Fibroblast of villous mesenchyme (primary cell): Measurements from ENCODE around the gene PARP4. TPM values are rescaled to one million over a fixed set of nuclear protein-coding genes. Genes with fewer than 3 reads are reported as not detected.

Source experiments
- DNase-seq: peaks from one replicate; pipeline ENCODE4 v3.0.0-alpha.2; 2010; ENCODE audit warnings: low read depth
- H3K4me3 ChIP-seq: 2 replicates; pipeline ENCODE4 v1.5.1; 2011; ENCODE audit warnings: low read depth, mild to moderate bottlenecking, low read length
- total RNA-seq: library from RNA; depleted of rRNA; stranded (reverse); fragments of >200 nt; gene quantifications from 2 replicates; pipeline ENCODE4 v1.2.3, GENCODE V29; 2012
- TF ChIP-seq, protein P1 (sequence below): IDR thresholded peaks from 2 replicates; pipeline ENCODE4 v1.5.1; 2012; ENCODE audit warnings: low read depth, mild to moderate bottlenecking, low read length; ENCODE audit not compliant: insufficient read depth

PARP4 gene
- total RNA-seq, 1 donor = 50.5 TPM

DNA sequence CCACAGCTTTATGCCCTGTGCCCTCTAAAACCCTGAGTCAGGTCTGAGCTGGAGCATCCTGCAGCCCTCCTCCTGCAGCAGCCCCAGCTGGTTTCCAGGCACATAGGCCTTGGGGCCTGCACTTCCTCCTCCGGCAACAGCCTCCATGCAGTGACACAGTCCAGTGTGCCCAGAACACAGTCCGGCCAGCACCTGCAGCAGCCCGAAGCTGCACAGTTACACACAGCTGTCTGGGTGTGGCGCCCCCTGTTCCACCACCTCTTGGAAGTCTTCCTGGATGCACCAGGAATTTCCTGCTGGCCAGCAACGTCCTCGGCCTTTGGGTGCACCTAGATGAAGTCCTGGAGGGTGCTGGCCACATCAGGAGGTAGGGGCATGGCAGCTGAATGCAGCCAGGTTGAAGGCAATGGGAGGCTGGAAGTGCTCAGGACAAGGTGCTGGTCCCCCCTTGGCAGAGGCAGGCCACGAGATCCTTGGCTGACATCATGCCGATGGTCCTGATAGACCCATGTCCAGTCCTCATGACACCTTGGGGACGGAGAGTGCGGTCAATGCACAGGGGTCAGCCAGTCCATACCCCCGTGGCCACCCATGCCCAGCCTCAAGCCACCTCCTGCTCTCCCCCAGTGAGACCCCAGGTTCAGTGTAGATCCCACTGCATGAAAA, 27.1 kb upstream of the PARP4 start:
- TF ChIP-seq, protein P1, sequence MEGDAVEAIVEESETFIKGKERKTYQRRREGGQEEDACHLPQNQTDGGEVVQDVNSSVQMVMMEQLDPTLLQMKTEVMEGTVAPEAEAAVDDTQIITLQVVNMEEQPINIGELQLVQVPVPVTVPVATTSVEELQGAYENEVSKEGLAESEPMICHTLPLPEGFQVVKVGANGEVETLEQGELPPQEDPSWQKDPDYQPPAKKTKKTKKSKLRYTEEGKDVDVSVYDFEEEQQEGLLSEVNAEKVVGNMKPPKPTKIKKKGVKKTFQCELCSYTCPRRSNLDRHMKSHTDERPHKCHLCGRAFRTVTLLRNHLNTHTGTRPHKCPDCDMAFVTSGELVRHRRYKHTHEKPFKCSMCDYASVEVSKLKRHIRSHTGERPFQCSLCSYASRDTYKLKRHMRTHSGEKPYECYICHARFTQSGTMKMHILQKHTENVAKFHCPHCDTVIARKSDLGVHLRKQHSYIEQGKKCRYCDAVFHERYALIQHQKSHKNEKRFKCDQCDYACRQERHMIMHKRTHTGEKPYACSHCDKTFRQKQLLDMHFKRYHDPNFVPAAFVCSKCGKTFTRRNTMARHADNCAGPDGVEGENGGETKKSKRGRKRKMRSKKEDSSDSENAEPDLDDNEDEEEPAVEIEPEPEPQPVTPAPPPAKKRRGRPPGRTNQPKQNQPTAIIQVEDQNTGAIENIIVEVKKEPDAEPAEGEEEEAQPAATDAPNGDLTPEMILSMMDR = no peak
- no peak overlapping the region for H3K4me3 ChIP-seq
- DNase-seq = no peak

DNA sequence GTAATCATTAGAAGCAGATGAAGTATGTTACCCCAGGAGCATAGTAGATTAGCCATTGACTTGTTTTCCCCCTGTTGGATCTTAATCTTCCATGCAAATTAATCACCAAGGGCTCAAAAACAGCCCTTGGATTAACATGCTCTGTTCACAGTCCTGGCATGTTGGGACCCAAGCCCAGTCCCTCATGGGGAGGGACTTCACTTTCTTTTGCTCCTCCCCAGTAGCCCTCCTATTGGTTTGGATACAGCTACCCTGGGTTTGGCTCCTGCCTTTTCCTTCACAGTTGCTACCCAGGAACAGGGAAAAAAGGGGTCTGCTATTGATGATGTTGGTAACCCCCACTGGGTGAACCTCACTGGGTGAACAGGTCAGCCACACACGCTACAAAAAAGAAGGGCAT, 16.9 kb upstream of the PARP4 start:
- no peak for DNase-seq
- TF ChIP-seq, protein P1 = no peak
- no peak overlapping the region for H3K4me3 ChIP-seq

DNA sequence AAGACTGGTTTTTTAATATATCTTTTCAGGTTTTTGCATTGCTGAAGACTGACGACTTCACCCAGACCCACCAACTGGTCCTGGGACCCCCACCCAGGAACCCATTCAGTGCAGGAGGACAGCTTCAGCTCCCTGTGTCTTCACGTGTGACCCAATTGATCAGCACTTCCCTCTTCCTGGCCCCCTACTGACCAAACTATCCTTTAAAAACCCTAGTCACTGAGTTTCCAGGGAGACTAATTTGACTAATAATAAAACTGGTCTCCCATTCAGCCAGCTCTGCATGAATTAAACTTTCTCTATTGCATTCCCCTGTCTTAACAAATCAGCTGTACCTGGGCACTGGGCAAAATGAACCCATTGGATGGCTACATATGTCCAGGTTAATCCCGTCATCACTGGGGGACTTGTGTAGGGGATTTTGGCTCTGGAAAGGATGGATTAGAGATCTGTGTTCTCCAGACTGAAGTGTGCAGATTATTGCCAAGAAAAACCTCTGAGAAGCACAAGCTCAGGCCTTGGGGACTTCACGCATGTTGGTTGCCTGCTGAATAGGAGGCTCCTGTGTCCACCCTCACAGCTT, 16.3 kb upstream of the PARP4 start:
- TF ChIP-seq, protein P1 = no peak
- DNase-seq = no peak
- no peak overlapping the region for H3K4me3 ChIP-seq

DNA sequence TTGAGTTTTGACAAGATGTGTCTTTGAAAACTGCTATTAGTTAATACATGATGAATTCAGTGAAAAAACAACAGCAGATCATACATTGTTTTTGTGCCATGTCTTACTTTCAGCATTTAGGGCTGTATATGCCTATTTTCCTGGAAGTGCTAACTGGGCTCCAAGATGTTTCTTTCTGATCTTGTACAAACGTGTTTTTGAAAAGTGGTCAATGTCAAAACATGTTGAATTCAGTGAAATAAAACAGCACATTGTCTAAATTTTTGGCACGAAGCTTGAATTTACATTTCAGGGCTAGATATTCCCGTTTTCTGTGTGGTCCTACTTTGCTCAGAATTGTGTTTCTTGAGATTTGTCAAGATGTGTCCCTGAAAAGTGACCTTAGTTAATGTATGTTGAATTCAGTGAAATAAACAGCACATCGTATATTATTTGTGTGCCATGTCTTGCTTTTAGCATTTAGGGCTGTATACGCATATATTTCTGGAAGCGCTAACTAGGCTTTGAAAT, 14.7 kb upstream of the PARP4 start:
- TF ChIP-seq, protein P1 = no peak
- H3K4me3 ChIP-seq = no peak overlapping the region
- no peak for DNase-seq

DNA sequence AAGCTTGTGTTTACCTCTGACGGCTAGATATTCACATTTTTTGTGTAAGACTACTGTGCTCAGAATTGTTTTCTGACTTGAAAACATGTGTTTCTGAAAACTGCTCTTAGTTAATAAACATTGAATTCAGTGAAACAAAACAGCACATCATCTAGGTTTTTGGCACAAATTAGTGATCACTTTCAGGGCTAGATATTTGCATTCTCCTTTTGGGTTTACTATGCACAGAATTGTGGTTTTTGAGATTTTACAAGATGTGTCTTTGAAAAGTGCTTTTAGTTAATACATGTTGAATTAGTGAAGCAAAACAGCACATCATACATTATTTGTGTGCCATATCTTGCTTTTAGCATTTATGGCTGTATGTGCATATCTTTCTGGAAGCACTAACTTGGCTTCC, 8.2 kb upstream of the PARP4 start:
- no peak overlapping the region for H3K4me3 ChIP-seq
- no peak for DNase-seq
- TF ChIP-seq, protein P1 = no peak

DNA sequence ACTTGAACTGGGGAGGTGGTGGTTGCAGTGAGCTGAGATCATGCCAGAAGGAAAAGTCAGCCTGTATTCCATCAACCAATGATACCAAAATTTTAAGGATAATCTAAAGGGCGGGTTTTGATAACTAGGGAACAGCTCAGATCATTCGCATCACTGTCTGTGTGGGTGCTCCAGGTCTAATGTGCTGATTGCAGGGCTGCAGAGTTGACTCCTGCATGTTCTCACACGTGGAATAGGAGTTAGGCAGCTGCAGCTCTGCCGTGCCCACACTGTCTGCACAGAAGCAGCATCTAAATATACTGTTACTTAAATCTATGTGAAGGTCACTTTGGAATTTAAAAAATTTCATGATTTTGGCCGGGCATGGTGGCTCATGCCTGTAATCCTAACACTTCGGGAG, 4.3 kb upstream of the PARP4 start:
- no peak overlapping the region for H3K4me3 ChIP-seq
- no peak for DNase-seq
- TF ChIP-seq, protein P1 = no peak

DNA sequence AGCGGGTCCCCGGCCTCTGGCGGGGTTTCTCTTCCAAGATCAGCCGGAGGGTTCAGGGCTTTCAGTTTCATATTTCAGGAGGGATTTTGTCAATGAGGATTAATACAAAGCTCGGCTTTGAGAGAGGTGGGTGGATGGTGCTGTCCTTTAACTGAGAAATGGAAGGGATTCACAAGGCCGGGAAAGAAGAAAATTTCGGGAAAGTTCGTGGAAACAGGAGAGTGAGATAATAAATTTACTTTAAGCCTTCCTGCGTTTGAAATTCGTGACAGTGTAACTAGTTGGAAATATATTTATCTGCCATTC, 283 bp upstream of the PARP4 start:
- TF ChIP-seq, protein P1 = no peak
- peak overlapping the region; percentile 88 for H3K4me3 ChIP-seq
- no peak for DNase-seq
